Measurements from ENCODE around the gene LAMTOR4.

Gene LAMTOR4

DNA sequence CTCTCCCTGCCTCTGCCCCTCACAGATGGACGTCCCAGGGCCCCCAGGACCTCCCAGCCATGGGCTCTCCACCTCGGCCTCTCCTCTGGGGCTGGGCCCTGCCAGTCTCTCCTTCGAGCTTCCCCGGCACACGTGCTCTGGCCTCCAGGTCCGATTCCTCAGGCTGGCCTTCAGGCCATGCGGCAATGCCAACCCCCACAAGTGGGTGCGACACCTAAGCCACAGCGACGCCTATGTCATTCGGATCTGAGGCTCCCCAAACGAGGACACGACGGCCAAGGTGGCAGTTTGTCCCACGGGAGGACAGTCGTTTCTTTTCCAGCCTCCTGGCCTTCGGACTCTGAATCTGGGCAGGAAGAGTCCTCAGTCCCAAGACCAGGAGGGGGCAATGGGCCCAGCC is 42.1 kb upstream of the LAMTOR4 start:
- TF ChIP-seq, protein P1, sequence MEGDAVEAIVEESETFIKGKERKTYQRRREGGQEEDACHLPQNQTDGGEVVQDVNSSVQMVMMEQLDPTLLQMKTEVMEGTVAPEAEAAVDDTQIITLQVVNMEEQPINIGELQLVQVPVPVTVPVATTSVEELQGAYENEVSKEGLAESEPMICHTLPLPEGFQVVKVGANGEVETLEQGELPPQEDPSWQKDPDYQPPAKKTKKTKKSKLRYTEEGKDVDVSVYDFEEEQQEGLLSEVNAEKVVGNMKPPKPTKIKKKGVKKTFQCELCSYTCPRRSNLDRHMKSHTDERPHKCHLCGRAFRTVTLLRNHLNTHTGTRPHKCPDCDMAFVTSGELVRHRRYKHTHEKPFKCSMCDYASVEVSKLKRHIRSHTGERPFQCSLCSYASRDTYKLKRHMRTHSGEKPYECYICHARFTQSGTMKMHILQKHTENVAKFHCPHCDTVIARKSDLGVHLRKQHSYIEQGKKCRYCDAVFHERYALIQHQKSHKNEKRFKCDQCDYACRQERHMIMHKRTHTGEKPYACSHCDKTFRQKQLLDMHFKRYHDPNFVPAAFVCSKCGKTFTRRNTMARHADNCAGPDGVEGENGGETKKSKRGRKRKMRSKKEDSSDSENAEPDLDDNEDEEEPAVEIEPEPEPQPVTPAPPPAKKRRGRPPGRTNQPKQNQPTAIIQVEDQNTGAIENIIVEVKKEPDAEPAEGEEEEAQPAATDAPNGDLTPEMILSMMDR (IDR thresholded peaks at IDR 0.05; ENCODE audit: insufficient read depth, low read depth, low read length, missing control alignments): no peak
- DNase-seq (ENCODE audit: low read depth): no peak
- no peak overlapping the region for H3K4me3 ChIP-seq (ENCODE audit: low read length)

DNA sequence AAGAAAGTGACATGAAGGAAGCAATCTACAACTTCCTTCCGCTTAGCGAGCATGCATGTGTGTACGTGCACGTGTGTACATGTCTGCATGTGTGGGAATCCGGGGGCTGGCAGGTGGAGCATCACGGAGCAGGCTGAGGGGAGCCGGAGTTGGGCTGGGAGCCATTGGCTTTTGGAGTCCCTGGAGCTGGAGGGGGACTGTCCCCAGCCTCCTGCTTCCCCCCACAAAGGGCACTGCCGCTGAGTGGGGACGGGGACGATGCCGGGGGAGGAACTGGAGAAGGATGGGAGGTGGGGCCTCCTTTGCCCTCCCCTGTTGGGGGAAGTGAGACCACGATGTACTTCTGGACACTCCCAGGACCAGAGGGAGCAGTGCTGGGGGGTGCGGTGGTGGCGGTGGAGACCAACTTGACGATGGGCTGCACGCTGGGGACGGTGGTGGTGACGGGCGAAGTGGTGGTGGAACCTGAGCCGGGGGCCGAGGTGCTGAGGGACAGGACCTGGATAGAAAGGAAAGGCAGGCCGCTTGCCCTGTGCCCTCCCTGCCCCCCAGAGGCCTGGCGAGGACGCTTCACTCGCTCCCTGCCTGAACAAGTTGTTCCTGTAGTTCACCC is 41.5 kb upstream of the LAMTOR4 start:
- TF ChIP-seq, protein P1 (IDR thresholded peaks at IDR 0.05; ENCODE audit: insufficient read depth, low read depth, low read length, missing control alignments): no peak
- H3K4me3 ChIP-seq (ENCODE audit: low read length): no peak overlapping the region
- DNase-seq (ENCODE audit: low read depth): no peak

DNA sequence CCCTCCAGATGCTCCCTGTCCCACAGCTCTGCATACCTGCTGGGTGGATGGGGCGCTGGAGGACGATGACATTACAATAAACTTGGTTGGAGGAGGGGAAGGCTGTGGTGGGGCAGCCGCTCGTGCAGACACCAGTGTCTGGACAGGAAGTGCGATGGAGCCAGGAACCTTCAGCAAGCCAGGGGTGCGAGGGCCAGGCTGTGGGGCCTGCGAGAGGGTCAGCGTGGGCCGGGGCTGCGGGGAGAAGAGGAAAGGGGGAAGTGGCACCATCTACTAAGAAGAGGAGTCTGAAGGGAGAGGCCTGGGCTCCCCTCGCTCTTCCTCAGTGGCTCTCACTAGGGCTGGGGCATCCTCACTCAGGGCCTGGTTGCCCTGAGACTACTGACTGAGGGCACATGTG is 40.8 kb upstream of the LAMTOR4 start:
- TF ChIP-seq, protein P1 (IDR thresholded peaks at IDR 0.05; ENCODE audit: insufficient read depth, low read depth, low read length, missing control alignments): no peak
- H3K4me3 ChIP-seq (ENCODE audit: low read length): no peak overlapping the region
- DNase-seq (ENCODE audit: low read depth): no peak

DNA sequence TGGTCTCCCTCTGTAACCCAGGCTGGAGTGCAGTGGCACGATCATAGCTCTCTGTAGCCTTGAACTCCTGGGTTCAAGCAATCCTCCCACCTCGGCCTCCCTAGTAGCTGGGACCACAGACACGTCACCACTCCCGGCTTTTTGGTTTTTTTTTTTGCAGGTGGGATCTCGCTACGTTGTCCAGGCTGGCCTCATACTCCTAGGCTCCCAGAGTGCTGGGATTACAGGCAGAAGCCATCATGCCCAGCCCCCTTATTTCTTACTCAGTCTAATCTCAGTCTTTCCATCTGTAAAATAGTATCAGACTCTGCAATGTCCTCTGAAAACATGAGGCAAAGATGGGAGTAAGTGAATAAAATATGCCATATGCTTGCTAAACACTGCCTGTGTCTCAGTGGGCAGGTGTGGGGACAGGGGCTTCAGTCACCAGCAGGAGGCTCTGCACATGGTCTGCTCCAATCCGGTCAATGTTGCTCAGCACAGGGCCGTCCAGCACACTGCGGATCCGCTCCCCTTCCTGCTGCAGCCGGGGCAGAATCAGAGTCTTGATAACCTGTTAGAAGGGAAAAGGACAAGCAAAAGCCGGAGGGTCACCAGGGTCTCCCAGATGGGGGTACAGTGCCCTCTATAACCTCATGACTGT is 39.1 kb upstream of the LAMTOR4 start:
- no peak overlapping the region for H3K4me3 ChIP-seq (ENCODE audit: low read length)
- TF ChIP-seq, protein P1 (IDR thresholded peaks at IDR 0.05; ENCODE audit: insufficient read depth, low read depth, low read length, missing control alignments): no peak

DNA sequence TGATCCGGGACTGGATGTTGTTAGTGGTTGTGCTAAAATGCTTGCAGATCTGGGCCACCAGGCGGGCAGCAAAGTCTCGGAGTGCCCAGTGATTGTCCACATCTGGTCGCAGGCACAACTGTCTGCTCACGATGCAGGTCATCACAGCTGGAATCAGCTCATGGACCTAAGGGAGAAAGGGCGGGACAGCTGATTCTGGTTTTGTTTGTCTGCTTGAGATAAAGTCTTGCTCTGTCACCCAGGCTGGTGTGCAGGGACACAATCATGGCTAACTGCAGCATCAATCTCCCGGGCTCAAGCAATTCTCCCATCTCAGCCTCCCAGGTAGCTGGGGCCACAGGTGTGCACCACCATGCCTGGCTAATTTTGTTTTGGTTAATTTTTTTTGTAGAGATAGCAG is 37.6 kb upstream of the LAMTOR4 start:
- TF ChIP-seq, protein P1 (IDR thresholded peaks at IDR 0.05; ENCODE audit: insufficient read depth, low read depth, low read length, missing control alignments): no peak
- DNase-seq (ENCODE audit: low read depth): no peak
- H3K4me3 ChIP-seq (ENCODE audit: low read length): no peak overlapping the region

More for the DNA sequence above, 39.1 kb upstream of the LAMTOR4 start:
- no peak for DNase-seq (ENCODE audit: low read depth)

DNA sequence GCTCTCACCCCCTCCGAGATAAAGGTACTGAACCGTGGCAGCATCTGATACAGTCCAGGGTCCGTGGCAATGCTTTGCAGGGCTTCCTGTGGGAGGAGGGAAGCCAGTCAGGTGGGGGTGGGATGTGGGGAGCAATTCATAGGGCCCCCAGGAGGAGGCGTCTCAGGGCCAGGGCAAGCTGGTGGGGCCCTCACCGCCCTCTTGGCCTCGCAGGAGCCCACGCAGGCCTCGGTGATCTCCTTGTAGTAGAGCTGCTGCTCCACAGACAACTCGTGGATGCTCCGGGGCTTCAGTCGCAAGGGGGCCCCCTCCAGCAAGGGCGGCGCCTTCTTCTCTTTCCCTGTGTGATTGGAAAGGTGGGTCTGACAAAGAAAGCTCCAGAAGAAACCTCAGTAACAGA is 36.8 kb upstream of the LAMTOR4 start:
- no peak for DNase-seq (ENCODE audit: low read depth)
- H3K4me3 ChIP-seq (ENCODE audit: low read length): no peak overlapping the region
- TF ChIP-seq, protein P1 (IDR thresholded peaks at IDR 0.05; ENCODE audit: insufficient read depth, low read depth, low read length, missing control alignments): no peak

DNA sequence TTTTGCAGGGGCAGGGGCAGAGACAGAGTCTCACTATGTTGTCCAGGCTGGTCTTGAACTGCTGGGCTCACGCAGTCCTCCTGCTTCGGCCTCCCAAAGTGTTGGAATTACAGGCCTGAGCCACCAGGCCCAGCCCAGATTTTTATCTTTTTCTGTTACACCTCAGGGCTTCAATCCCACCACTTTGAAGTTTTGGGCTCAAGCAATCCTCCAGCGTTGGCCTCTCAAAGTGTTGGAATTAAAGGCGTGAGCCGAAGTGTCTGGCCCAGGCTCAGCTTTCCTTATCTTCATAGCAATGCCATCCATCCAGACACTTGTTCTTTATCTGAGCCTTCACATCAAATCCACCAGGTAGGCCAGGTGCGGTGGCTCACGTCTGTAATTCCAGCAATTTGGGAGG is 33.7 kb upstream of the LAMTOR4 start:
- no peak overlapping the region for H3K4me3 ChIP-seq (ENCODE audit: low read length)
- TF ChIP-seq, protein P1 (IDR thresholded peaks at IDR 0.05; ENCODE audit: insufficient read depth, low read depth, low read length, missing control alignments): no peak
- no peak for DNase-seq (ENCODE audit: low read depth)

Data from epithelial cell of esophagus (primary cell).